Endometrial microvascular endothelial cells (primary cell): ENCODE results near the gene DOK6. TPM values are rescaled to one million over a fixed set of nuclear protein-coding genes. Genes with fewer than 3 reads are reported as not detected.
"Not testable (repeated sequence)": the region's sequence is repeated elsewhere in the genome, so short reads cannot be mapped to it uniquely, and the experiment has no call there.

ENCODE experiments used
- in situ Hi-C: cut with HindIII; loops from 2 replicates; pipeline ENCODE4 v1.10.0; 2017; ENCODE audit warnings: low sequenced_read_pairs, low pct_unique_long_range_greater_than_20kb; ENCODE audit errors: inconsistent ontology term
- total RNA-seq: library from RNA; depleted of rRNA; stranded (reverse); fragments of >200 nt; gene quantifications from one replicate; pipeline ENCODE4 v1.2.3, GENCODE V29; 2015; ENCODE audit errors: inconsistent ontology term

Gene DOK6
- total RNA-seq, 1 donor from 2014 or later, result not detected

DNA sequence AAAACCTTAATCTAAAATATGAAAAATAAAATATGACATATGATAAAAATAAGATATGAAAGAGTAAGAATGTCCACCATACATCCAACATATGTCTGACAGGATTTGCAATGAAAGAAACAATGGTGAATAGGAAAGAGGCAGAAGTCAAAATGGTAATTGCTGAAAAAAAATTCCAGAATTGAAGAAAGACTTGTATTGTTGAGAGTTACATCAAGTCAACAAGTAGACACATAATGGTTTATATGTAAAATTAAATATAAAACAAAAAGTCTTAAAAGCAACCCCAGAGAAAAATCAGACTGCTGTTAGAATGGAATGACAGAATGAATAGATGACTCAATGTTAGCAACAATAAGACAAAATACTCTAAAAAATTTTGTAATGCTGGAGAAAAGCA is 255.1 kb downstream of the DOK6 start:
- in situ Hi-C loops, result no loop called here

DNA sequence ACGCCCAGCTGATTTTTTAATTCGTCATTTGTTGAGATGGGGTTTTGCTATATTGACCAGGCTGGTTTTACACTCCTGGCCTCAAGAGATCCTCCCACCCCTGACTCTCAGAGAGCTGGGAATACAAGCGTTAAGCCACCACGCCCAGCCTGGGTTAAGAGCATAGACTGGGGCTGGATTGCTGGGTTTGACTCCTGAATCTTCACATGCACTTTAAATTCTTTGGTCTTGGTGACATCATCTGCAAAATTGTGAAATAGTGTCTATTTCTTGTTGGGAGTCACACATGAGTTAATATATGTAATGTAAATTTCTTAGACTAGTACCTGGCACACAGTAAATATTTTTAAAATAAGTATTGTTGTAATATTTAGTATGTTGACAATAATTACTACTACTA is 257.4 kb downstream of the DOK6 start:
- in situ Hi-C loops, result no loop called here

GRCh38 chr18:69658685-69659084 is 258.0 kb downstream of the DOK6 start:
- in situ Hi-C loops, result no loop called here

DNA sequence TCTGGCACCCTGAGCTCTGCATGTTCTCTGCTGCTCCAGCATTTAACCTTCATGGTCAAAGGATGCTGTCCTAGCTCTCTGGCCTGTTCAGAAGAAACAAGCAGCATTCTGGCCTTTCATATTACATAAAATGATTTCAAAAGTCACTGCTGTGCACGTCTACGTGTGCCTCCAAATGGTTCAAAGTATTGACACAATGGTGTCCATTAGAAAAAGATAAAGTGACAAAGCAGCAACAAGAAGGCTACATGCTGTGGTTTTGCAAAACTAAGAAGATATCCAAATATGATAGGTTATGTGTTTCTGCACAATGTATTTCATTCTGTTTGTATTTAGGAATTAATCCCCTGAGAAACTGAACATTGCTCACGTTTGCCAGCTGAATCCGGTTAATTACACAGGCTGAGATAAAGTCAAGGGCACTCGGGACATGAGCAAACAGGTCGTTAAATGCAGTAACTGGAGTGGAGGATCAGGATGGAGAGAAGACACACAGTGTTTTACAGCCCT is 258.5 kb downstream of the DOK6 start:
- in situ Hi-C loops, result no loop called here

DNA sequence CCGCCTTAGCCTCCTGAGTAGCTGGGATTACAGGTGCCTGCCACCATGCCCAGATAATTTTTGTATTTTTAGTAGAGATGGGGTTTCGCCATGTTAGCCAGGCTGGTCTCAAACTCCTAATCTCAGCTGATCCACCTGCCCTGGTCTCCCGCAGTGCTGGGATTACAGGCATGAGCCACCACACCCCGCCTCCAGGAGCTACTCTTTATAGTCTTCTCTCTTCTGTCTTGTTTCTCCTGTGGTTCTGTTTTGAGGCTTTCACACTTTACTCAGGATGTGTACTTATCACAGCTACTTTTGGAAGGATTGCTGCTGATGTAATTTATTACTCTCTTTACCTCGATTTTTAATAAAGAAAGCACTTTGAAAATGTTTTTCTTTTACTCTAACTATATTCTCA is 261.4 kb downstream of the DOK6 start:
- in situ Hi-C loops, result not testable (repeated sequence)

GRCh38 chr18:69664399-69664798 is 263.7 kb downstream of the DOK6 start:
- in situ Hi-C loops, result no loop called here

DNA sequence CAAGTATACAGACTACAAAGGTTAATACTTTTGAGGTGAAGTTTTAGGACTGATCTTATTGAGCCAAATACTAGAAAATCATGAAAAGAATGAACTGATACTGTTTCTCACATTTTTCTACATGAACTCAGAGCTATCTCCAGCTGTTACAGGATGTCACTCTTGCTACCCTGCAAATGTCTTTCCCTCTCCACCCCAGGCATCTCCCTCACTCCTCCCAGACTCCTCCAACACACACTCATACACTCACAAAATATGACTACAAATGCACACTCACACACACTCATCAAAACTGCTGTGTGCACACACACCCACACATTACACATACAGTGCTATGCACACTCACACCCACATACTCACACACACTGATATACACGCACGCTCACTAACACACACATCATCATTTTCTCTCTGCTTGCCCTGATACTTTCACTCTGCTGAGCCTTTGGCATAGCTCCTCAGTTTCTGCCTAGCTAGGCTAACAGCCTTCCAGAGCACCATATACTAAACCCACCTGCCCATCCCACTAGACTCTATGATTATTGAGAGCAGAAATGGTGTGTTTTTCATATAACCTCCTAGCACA is 273.7 kb downstream of the DOK6 start:
- in situ Hi-C loops, result no loop called here

GRCh38 chr18:69674966-69675365 is 274.3 kb downstream of the DOK6 start:
- in situ Hi-C loops, result no loop called here

- in situ Hi-C loops, result no loop called here
These were observed 276.9 kb downstream of the DOK6 start for GRCh38 chr18:69677595-69677994.

DNA sequence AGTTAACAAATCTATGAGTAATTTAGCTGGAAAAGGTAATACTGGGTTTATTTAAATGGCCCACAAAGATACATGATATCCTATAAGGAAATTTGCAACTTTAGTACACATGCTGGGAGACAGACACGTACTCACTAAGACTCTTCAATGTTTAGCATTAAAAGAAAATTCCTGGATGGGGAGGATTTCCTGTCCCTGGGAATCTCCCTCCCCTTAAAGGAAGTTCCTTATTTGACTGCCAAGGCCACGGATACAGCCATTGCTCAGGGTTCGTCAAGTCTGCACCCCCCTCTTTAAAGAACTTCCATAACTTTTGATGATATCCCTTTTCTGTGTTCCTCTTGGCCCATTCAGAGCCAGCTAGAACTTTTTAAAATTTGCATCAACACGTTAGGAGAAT is 279.4 kb downstream of the DOK6 start:
- in situ Hi-C loops, result no loop called here

- in situ Hi-C loops, result no loop called here
These were observed 282.5 kb downstream of the DOK6 start for GRCh38 chr18:69683176-69683575.

GRCh38 chr18:69684789-69685188 is 284.1 kb downstream of the DOK6 start:
- in situ Hi-C loops, result no loop called here

DNA sequence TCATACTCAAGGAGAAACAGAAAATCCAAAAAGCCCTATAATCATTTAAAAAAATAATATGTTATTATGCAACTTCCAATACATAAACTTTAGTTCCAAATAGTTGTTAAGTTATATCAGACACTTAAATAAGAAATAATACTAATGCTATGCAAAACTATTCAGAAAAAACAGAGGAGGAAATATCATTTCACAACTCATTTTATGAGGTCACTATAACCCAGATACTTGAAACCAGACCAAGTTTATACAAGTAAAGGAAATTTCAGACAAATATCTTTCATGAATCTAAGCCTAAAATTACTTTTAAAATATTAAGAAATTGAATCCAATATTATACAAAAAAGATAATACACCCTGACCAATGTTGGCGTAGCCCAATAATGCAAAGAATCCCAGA is 286.2 kb downstream of the DOK6 start:
- in situ Hi-C loops, result no loop called here

GRCh38 chr18:69689121-69689759 is 288.6 kb downstream of the DOK6 start:
- in situ Hi-C loops, result no loop called here

DNA sequence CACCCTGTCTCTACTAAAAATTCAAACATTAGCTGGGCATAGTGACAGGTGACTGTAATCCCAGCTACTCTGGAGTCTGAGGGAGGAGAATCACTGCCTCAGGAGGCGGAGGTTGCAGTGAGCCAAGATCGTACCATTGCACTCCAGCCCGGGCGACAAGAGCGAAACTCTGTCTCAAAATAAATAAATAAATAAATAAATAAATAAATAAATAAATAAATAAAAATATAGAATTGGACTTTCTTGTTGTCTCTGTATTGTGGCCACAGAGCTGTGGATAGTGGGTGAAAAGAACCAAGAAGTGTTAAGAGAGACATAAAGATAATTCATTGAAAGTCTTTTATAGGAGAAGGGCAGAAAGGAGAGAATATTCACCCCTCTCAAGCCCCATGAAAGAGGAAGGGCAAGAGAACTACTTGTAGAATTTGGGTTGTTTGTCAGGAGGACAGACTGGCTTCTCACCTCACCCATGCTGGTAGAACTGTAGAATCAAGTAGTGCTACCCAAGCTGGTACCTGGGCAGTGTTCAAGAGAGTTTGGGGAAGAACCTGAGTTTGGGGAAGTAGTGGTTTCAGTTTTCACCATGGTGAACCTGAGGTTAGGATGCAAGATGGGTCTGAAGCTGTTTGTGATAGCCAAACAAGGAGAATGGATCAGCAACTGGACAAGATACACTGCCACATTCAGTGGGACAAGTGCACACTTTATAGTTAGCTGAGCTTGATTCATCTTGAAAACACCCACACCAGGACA is 290.5 kb downstream of the DOK6 start:
- in situ Hi-C loops, result no loop called here

DNA sequence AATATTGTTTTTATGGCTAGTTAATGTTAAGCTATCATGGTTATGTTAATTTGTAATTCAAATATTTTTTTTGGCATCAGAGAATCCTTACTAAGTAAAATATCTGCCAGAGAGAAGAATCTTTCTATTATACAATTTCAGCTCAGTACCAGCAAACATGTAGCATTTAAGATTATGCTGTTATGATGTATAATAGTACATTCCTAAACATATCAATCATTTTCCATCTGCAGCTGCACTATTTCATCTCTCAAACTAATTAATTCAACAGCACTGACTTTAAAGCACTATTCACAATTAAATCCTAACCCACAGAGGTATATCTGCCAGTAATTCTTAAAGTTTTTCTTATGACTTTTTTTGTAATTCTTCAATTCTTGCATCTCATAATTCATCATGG is 296.4 kb downstream of the DOK6 start:
- in situ Hi-C loops, result no loop called here

GRCh38 chr18:69697689-69698088 is 297.0 kb downstream of the DOK6 start:
- in situ Hi-C loops, result no loop called here

DNA sequence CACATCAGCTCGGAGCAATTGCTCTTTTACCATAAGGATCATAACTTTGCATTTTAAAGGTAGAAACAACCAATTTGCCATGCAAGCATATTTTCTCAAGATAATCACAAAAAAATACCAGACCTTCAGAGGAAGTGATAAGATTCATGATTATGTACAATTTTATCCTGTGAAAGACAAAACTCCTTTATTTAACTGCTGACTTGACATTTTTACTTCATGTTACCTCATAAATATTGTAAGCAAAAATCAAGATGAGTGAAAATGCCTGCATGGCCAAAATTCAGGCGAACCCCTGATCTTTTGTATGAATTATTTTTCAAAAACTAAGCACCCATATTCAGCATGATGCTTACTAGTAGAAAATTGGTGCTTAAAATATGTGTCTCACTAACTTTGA is 300.6 kb downstream of the DOK6 start:
- in situ Hi-C loops, result no loop called here

DNA sequence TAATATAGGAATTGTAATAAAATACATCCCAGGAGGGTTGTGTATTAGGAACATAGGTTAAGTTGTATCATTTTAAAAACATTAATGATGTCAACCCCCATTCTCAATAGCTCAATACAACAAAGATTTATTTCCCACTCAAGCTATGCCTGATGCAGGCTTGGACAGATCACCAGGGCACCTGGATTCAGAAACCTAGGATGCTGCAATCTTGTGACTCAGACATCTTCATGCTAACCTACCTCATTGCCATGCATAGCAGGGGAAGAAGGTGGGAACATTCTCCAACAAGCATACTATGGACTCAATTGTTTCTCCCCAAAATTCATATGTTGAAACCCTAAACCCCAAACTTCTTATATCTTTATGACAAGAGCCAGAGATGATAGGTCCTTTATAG is 302.8 kb downstream of the DOK6 start:
- in situ Hi-C loops, result no loop called here

DNA sequence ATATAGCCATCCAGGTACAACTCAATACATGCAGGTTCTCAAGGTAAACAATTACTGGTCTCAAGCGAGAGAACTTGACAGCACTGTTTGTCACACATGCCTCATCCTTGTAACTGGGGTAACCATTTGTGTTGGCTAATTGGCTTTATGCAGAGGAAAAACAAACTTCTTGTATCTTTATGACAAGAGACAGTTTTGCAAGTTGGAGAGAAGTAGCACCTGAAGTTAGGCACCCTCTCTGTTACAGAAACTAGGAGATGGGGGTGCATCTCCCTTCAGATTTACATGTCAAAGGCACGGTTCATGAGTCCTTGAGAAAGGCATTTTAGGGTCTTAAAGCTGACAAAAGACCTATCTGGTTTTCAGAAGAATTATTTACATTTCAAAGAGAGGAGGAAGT is 305.3 kb downstream of the DOK6 start:
- in situ Hi-C loops, result no loop called here
